HCT116 (cell line): ENCODE results near the gene UBE2Q2. TPM values are rescaled to one million over a fixed set of nuclear protein-coding genes. Genes with fewer than 3 reads are reported as not detected.
"Not testable (repeated sequence)": the region's sequence is repeated elsewhere in the genome, so short reads cannot be mapped to it uniquely, and the experiment has no call there.

ENCODE experiments used
- ATAC-seq: fragments of 200-7000 bp; cut with Tn5 transposase; 2 replicates; pipeline ENCODE4 v1.9.1; 2020; ENCODE audit warnings: mild to moderate bottlenecking, moderate library complexity
- BruUV-seq: library from RNA; stranded (reverse); fragments of 400-500 nt; replicated peaks from 2 replicates; lab custom pipeline; 2021; lab: Mats Ljungman, UMichigan
- CTCF ChIA-PET: fragments of 300-600 bp; sonication (Branson Sonifier 250); formaldehyde crosslinking; loops from one replicate; lab custom pipeline; 2021; ENCODE audit warnings: antibody characterized with exemption; lab: Charles Lee
- POLR2A ChIA-PET: fragments of 300-600, 350-600 bp; sonication (Branson Sonifier 250); formaldehyde crosslinking; loops from one replicate; lab custom pipeline; 2021; ENCODE audit warnings: antibody characterized with exemption; lab: Charles Lee
- RAD21 ChIA-PET, 2 experiments: fragments of 300-600 bp; sonication (Branson Sonifier 250); formaldehyde crosslinking; loops; one replicate each; lab custom pipeline; 2023; ENCODE audit warnings: low total read pairs in 2 of 2; ENCODE audit not compliant: uncharacterized antibody in 2 of 2, unreplicated experiment in 2 of 2, low non-redundant PET in 1 of 2; lab: Charles Lee
- DNase-seq: peaks from one replicate; pipeline ENCODE4 v3.0.0-alpha.2; 2010; ENCODE audit warnings: low read depth, low spot score
- H2AFZ ChIP-seq: fragments of 200-600 bp; shearing (Covaris generic), sonication (generic); 2 replicates; pipeline ENCODE4 v1.6.1; 2017; ENCODE audit warnings: low read depth, mixed run types, mixed read lengths, antibody characterized with exemption, low read length; ENCODE audit not compliant: poor library complexity, severe bottlenecking
- H3K27ac ChIP-seq: 2 replicates; pipeline ENCODE4 v1.5.1; 2012; ENCODE audit warnings: low read depth, low read length
- H3K27me3 ChIP-seq: fragments of 200-600 bp; sonication (generic); 2 replicates; pipeline ENCODE4 v1.6.1; 2016; ENCODE audit warnings: mixed run types, low read length, mixed read lengths; ENCODE audit not compliant: insufficient read depth
- H3K36me3 ChIP-seq, 2 experiments: fragments of 200-500 bp in 1 of 2; fragments of 200-600 bp in 1 of 2; sonication (Bioruptor generic) in 1 of 2; sonication (generic) in 1 of 2; 2 replicates each; pipeline versions ENCODE4 v1.5.1 to v1.6.1; 2014 to 2016; ENCODE audit warnings: low read length in 2 of 2, inconsistent platforms in 1 of 2, mixed read lengths in 1 of 2, mixed run types in 1 of 2; ENCODE audit not compliant: insufficient read depth in 2 of 2, control insufficient read depth in 1 of 2
- H3K4me1 ChIP-seq, 2 experiments: fragments of 200-600 bp in 1 of 2; sonication (generic) in 1 of 2; 2 replicates each; pipeline versions ENCODE4 v1.5.1 to v1.6.1; 2012 to 2017; ENCODE audit warnings: low read length in 2 of 2, inconsistent platforms in 1 of 2, mild to moderate bottlenecking in 1 of 2, mixed read lengths in 1 of 2, mixed run types in 1 of 2, moderate library complexity in 1 of 2; ENCODE audit not compliant: insufficient read depth in 2 of 2, control insufficient read depth in 1 of 2
- H3K4me2 ChIP-seq: fragments of 200-600 bp; sonication (generic); 2 replicates; pipeline ENCODE4 v1.6.1; 2017; ENCODE audit warnings: mixed run types, low read length, mixed read lengths
- H3K4me3 ChIP-seq, 2 experiments: fragments of 200-600 bp in 1 of 2; sonication (generic) in 1 of 2; replicated peaks in 1 of 2; 2 replicates each; pipeline ENCODE4 v1.5.1; 2011 to 2016; ENCODE audit warnings: low read length in 2 of 2, control low read depth in 1 of 2, low read depth in 1 of 2, mild to moderate bottlenecking in 1 of 2, mixed read lengths in 1 of 2, mixed run types in 1 of 2
- H3K79me2 ChIP-seq: fragments of 200-600 bp; sonication (generic); 2 replicates; pipeline ENCODE4 v1.6.1; 2017; ENCODE audit warnings: mild to moderate bottlenecking, mixed run types, low read length, moderate library complexity, mixed read lengths; ENCODE audit not compliant: insufficient read depth
- H3K9ac ChIP-seq: fragments of 200-600 bp; sonication (generic); 2 replicates; pipeline ENCODE4 v1.6.1; 2016; ENCODE audit warnings: low read length, mixed read lengths
- H3K9me2 ChIP-seq: fragments of 200-600 bp; sonication (generic), shearing (Covaris generic); 2 replicates; pipeline ENCODE4 v1.6.1; 2017; ENCODE audit warnings: mixed run types, mild to moderate bottlenecking, moderate library complexity; ENCODE audit not compliant: insufficient read depth
- H3K9me3 ChIP-seq, 2 experiments: fragments of 200-500 bp in 1 of 2; fragments of 200-600 bp in 1 of 2; sonication (Bioruptor generic) in 1 of 2; sonication (generic) in 1 of 2; 2 replicates each; pipeline ENCODE4 v1.6.1; 2014 to 2017; ENCODE audit warnings: low read length in 2 of 2, mixed read lengths in 2 of 2, inconsistent platforms in 1 of 2, low read depth in 1 of 2, mild to moderate bottlenecking in 1 of 2, mixed run types in 1 of 2, moderate library complexity in 1 of 2; ENCODE audit not compliant: control insufficient read depth in 1 of 2, insufficient read depth in 1 of 2
- H4K20me1 ChIP-seq: fragments of 200-600 bp; sonication (generic), shearing (Covaris generic); 2 replicates; pipeline ENCODE4 v1.6.1; 2017; ENCODE audit warnings: mixed run types, mild to moderate bottlenecking, moderate library complexity; ENCODE audit not compliant: insufficient read depth
- CBX3 ChIP-seq: IDR thresholded peaks from 2 replicates; pipeline ENCODE4 v1.6.1; 2012; ENCODE audit warnings: low read depth
- CEBPB ChIP-seq: IDR thresholded peaks from 2 replicates; pipeline ENCODE4 v1.6.1; 2012; ENCODE audit warnings: low read depth
- ELF1 ChIP-seq: IDR thresholded peaks from 2 replicates; pipeline ENCODE4 v1.6.1; 2012; ENCODE audit warnings: low read depth, borderline replicate concordance
- EZH2phosphoT487 ChIP-seq: fragments of 200-600 bp; IDR thresholded peaks from 2 replicates; pipeline ENCODE4 v1.6.1; 2018; ENCODE audit warnings: antibody characterized with exemption, borderline replicate concordance
- JUND ChIP-seq: IDR thresholded peaks from 2 replicates; pipeline ENCODE4 v1.6.1; 2012
- POLR2A ChIP-seq: IDR thresholded peaks from 2 replicates; pipeline ENCODE4 v1.7.0; 2011; ENCODE audit warnings: borderline replicate concordance; ENCODE audit not compliant: insufficient read depth, insufficient read length; ENCODE audit errors: extremely low read depth
- POLR2AphosphoS5 ChIP-seq: IDR thresholded peaks from 2 replicates; pipeline ENCODE4 v1.6.1; 2011; ENCODE audit warnings: mild to moderate bottlenecking, low read depth, low read length, moderate library complexity
- SIN3A ChIP-seq: IDR thresholded peaks from 2 replicates; pipeline ENCODE4 v1.6.1; 2012; ENCODE audit warnings: low read depth
- SRF ChIP-seq: IDR thresholded peaks from 2 replicates; pipeline ENCODE4 v1.6.1; 2012; ENCODE audit warnings: low read depth
- TCF7L2 ChIP-seq: IDR thresholded peaks from 2 replicates; pipeline ENCODE4 v1.7.0; 2011; ENCODE audit warnings: borderline replicate concordance, inconsistent platforms; ENCODE audit not compliant: insufficient read depth, insufficient read length; ENCODE audit errors: extremely low read depth
- YY1 ChIP-seq: IDR thresholded peaks from 2 replicates; pipeline ENCODE4 v1.6.1; 2011; ENCODE audit warnings: low read length, low read depth, moderate library complexity, mild to moderate bottlenecking; ENCODE audit not compliant: insufficient replicate concordance; ENCODE audit errors: extremely low read depth
- ZFX ChIP-seq: fragments of 450-650 bp; IDR thresholded peaks from 2 replicates; pipeline ENCODE4 v1.6.1; 2017
- intact Hi-C: fragments of 100-400 bp; cut with micrococcal nuclease; formaldehyde crosslinking; loops from 2 replicates; pipeline ENCODE4 v1.10.0; 2022
- total RNA-seq: library from RNA; stranded (reverse); gene quantifications from one replicate; pipeline ENCODE4 v1.2.1, GENCODE V29; 2021; ENCODE audit not compliant: unreplicated experiment
- TF ChIP-seq, protein P1 (sequence below): IDR thresholded peaks from 2 replicates; pipeline ENCODE4 v1.6.1; 2012
- TF ChIP-seq, protein P2 (sequence below): IDR thresholded peaks from 2 replicates; pipeline ENCODE4 v1.6.1; 2012
- TF ChIP-seq, protein P3 (sequence below), 3 experiments: fragments of 200-600 bp in 1 of 3; sonication (generic) in 1 of 3; IDR thresholded peaks in 2 of 3; conservative IDR thresholded peaks in 1 of 3; 2 replicates each; pipeline ENCODE4 v1.5.1; 2012 to 2017; ENCODE audit warnings: low read depth in 2 of 3, low read length in 2 of 3, antibody characterized with exemption in 1 of 3, borderline replicate concordance in 1 of 3, control low read depth in 1 of 3, mild to moderate bottlenecking in 1 of 3, mixed read lengths in 1 of 3, mixed run types in 1 of 3, moderate library complexity in 1 of 3; ENCODE audit not compliant: insufficient read depth in 1 of 3
- TF ChIP-seq, protein P4 (sequence below): IDR thresholded peaks from 2 replicates; pipeline ENCODE4 v1.6.1; 2012; ENCODE audit warnings: low read depth

UBE2Q2 gene
- total RNA-seq, 1 experiment from 2014 or later, result 12.3 TPM

DNA sequence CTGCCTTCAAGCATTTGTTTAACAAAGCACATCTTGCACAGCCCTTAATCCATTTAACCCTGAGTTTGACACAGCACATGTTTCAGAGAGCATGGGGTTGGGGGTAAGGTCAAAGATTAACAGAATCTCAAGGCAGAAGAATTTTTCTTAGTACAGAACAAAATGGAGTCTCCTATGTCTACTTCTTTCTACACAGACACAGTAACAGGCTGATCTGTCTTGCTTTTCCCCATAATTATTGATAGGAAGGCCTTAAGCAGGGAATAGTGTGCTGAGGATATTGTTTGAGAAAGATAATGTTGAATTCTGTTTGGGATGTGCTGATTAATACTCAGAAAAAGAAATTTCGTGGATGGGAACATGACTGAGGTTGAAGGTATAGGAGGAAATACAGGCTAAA is 28.3 kb downstream of the UBE2Q2 start:
- H3K9ac ChIP-seq, BruUV-seq, H3K27ac ChIP-seq, H3K36me3 ChIP-seq, H3K4me2 ChIP-seq, H4K20me1 ChIP-seq, H2AFZ ChIP-seq, DNase-seq, H3K9me2 ChIP-seq, intact Hi-C loops, H3K4me1 ChIP-seq, H3K9me3 ChIP-seq, H3K4me3 ChIP-seq, POLR2A ChIA-PET, H3K79me2 ChIP-seq, H3K27me3 ChIP-seq, CTCF ChIA-PET, ATAC-seq, RAD21 ChIA-PET: not testable (repeated sequence)

DNA sequence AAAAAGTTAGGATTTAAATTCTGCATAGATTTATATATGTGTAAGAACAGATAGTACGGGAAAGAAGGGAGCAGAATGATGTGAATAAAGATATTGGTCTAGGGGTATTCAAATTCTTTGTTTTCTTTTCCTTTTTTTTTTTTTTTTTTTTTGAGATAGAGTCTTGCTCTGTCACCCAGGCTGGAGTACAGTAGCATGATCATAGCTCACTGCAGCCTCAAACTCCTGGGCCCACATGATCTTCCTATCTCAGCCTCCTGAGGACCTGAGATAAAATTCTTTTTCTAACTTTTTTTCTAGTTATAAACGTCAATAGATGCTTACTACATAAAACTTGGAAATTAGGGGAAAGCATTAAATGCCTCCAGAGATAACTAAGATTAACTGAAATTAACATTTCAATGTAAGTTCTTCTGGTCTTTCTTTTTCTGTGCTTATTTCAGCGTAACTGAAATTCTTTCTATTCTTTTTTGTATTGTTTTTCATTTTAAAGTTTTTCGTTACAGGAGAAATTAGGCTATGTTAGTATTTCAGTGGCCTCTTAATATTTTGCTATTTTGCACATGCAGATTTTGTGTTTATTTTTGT is 29.2 kb downstream of the UBE2Q2 start:
- ChIA-PET RAD21 (no interaction called here), POLR2A (no interaction called here), CTCF (no interaction called here)
- H3K4me1 ChIP-seq, result no peaks in the 10 kb centered on the region
- no peak overlapping the region for H3K4me3 ChIP-seq
- intact Hi-C loops, result no loop called here
- DNase-seq (no peak), ATAC-seq (no peak)
- H4K20me1 ChIP-seq, result no peaks in the 10 kb centered on the region
- no peaks in the 10 kb centered on the region for H3K79me2 ChIP-seq
- H3K9ac ChIP-seq, result no peak overlapping the region
- H3K27me3 ChIP-seq, result no peaks in the 10 kb centered on the region
- H2AFZ ChIP-seq, result no peak overlapping the region
- no peak overlapping the region for H3K4me2 ChIP-seq
- no peaks in the 10 kb centered on the region for H3K9me3 ChIP-seq
- no peaks in the 10 kb centered on the region; a peak in 1 of 4 replicates for H3K36me3 ChIP-seq
- BruUV-seq, result no TSS peak
- no peaks in the 10 kb centered on the region for H3K9me2 ChIP-seq
- no peak overlapping the region for H3K27ac ChIP-seq
- TF ChIP-seq POLR2A (no peak), SRF (no peak), CBX3 (no peak), POLR2AphosphoS5 (no peak), CEBPB (no peak), ELF1 (no peak), EZH2phosphoT487 (no peak), SIN3A (no peak), YY1 (no peak), TCF7L2 (no peak), JUND (no peak), ZFX (no peak)
- TF ChIP-seq, protein P1, sequence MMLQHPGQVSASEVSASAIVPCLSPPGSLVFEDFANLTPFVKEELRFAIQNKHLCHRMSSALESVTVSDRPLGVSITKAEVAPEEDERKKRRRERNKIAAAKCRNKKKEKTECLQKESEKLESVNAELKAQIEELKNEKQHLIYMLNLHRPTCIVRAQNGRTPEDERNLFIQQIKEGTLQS, result no peak
- TF ChIP-seq, protein P2, sequence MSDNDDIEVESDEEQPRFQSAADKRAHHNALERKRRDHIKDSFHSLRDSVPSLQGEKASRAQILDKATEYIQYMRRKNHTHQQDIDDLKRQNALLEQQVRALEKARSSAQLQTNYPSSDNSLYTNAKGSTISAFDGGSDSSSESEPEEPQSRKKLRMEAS, result no peak
- TF ChIP-seq, protein P3, sequence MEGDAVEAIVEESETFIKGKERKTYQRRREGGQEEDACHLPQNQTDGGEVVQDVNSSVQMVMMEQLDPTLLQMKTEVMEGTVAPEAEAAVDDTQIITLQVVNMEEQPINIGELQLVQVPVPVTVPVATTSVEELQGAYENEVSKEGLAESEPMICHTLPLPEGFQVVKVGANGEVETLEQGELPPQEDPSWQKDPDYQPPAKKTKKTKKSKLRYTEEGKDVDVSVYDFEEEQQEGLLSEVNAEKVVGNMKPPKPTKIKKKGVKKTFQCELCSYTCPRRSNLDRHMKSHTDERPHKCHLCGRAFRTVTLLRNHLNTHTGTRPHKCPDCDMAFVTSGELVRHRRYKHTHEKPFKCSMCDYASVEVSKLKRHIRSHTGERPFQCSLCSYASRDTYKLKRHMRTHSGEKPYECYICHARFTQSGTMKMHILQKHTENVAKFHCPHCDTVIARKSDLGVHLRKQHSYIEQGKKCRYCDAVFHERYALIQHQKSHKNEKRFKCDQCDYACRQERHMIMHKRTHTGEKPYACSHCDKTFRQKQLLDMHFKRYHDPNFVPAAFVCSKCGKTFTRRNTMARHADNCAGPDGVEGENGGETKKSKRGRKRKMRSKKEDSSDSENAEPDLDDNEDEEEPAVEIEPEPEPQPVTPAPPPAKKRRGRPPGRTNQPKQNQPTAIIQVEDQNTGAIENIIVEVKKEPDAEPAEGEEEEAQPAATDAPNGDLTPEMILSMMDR (IDR thresholded peaks at IDR 0.05 in 2 of 3, conservative IDR thresholded peaks at IDR 0.05 in 1 of 3; ENCODE audit: borderline replicate concordance in 1 of 3, insufficient read depth in 1 of 3, low read depth in 2 of 3, low read length in 2 of 3), result no peak
- TF ChIP-seq, protein P4, sequence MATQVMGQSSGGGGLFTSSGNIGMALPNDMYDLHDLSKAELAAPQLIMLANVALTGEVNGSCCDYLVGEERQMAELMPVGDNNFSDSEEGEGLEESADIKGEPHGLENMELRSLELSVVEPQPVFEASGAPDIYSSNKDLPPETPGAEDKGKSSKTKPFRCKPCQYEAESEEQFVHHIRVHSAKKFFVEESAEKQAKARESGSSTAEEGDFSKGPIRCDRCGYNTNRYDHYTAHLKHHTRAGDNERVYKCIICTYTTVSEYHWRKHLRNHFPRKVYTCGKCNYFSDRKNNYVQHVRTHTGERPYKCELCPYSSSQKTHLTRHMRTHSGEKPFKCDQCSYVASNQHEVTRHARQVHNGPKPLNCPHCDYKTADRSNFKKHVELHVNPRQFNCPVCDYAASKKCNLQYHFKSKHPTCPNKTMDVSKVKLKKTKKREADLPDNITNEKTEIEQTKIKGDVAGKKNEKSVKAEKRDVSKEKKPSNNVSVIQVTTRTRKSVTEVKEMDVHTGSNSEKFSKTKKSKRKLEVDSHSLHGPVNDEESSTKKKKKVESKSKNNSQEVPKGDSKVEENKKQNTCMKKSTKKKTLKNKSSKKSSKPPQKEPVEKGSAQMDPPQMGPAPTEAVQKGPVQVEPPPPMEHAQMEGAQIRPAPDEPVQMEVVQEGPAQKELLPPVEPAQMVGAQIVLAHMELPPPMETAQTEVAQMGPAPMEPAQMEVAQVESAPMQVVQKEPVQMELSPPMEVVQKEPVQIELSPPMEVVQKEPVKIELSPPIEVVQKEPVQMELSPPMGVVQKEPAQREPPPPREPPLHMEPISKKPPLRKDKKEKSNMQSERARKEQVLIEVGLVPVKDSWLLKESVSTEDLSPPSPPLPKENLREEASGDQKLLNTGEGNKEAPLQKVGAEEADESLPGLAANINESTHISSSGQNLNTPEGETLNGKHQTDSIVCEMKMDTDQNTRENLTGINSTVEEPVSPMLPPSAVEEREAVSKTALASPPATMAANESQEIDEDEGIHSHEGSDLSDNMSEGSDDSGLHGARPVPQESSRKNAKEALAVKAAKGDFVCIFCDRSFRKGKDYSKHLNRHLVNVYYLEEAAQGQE, result no peak
